ENCODE results near the gene FERMT2.
"Not testable (repeated sequence)": the region's sequence is repeated elsewhere in the genome, so short reads cannot be mapped to it uniquely, and the experiment has no call there.

DNA sequence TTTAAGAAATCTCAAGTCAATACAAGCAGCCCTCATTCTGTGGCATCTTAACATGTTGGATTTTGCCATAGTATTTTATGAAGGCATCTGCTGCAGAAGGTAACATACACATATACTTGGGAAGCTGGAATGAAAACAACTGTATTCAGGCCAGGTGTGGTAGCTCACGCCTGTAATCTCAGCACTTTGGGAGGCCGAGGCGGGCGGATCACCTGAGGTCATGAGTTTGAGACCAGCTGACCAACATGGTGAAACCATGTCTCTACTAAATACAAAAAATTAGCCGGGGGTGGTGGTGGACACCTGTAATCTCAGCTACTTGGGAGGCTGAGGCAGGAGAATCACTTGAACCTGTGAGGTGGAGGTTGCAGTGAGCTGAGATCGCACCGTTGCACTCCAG, 86.0 kb downstream of the FERMT2 start:
- TF ChIP-seq, protein P1, sequence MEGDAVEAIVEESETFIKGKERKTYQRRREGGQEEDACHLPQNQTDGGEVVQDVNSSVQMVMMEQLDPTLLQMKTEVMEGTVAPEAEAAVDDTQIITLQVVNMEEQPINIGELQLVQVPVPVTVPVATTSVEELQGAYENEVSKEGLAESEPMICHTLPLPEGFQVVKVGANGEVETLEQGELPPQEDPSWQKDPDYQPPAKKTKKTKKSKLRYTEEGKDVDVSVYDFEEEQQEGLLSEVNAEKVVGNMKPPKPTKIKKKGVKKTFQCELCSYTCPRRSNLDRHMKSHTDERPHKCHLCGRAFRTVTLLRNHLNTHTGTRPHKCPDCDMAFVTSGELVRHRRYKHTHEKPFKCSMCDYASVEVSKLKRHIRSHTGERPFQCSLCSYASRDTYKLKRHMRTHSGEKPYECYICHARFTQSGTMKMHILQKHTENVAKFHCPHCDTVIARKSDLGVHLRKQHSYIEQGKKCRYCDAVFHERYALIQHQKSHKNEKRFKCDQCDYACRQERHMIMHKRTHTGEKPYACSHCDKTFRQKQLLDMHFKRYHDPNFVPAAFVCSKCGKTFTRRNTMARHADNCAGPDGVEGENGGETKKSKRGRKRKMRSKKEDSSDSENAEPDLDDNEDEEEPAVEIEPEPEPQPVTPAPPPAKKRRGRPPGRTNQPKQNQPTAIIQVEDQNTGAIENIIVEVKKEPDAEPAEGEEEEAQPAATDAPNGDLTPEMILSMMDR (IDR thresholded peaks at IDR 0.05) = not testable (repeated sequence)
- not testable (repeated sequence) for TF ChIP-seq POLR2A (IDR thresholded peaks at IDR 0.05)
